Measurements from ENCODE around the gene CLSTN3.

GRCh38 chr12:7175493-7175892 lies 45.3 kb downstream of the CLSTN3 start:
- TF ChIP-seq CTCF (IDR thresholded peaks at IDR 0.05) (no peak), POLR2A (IDR thresholded peaks at IDR 0.05) (no peak)
